RPMI7951 (cell line): ENCODE data around the gene KCNH3. TPM values are rescaled to one million over a fixed set of nuclear protein-coding genes. Genes with fewer than 3 reads are reported as not detected.

Experiments
- DNase-seq: peaks from one replicate; pipeline ENCODE4 v3.0.0-alpha.2; 2012; ENCODE audit warnings: low read depth
- total RNA-seq: library from RNA; depleted of rRNA; stranded (reverse); fragments of >200 nt; shearing (Covaris generic); gene quantifications from 2 replicates; pipeline ENCODE4 v1.2.3, GENCODE V29; 2014

Gene KCNH3
- total RNA-seq, 1 experiment from 2014 or later, result 0.24 TPM

- DNase-seq, result no peak
These were observed 23.4 kb downstream of the KCNH3 start for GRCh38 chr12:49562233-49562632.

- no peak for DNase-seq
These were observed 24.0 kb downstream of the KCNH3 start for GRCh38 chr12:49562831-49563230.

- DNase-seq, result no peak
These were observed 25.3 kb downstream of the KCNH3 start for GRCh38 chr12:49563951-49564685.

- no peak for DNase-seq
These were observed 26.0 kb downstream of the KCNH3 start for GRCh38 chr12:49564686-49565405.

DNA sequence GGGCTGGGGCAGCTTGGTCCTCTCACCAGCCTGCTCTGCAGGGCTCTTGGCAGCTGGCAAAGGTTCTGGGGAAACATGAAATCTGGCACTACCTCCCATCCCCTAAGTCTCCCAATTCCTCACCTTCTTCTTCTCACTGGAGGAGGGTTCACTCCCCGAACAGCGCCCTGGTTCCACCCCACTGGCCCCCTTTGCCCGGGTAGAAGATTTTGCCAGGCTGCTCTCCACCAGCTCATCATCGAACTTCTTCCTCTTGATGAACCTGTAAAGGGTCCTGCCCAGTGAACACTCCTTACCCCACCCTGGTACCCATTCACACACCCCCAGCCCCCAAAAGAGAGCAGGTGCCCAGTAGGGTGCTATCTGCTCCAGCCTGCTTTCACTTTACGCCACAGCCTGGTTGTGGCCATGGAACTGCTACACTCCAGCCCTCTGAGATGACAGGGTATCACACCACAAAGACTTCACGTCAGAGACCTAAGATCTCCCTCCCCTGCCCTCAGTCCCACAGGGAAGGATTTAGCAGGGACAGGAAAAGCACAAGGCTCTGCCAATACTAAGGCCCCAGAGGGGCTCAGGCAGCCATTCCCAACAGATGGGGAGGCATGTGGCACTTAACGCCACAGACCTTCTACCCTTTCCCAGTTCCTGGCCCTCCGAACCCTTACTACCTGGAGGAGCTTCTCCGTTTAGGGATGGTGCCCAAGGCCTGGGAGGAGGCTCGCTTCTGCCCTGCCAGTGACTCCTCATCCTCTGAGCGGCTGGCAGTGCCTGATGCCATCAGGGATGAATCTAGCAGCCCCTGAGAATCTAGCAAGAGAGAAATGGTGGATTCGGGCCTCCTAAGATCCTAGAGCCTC lies 26.8 kb downstream of the KCNH3 start:
- no peak for DNase-seq

- DNase-seq, result no peak
These were observed 27.5 kb downstream of the KCNH3 start for GRCh38 chr12:49566361-49566760.

- DNase-seq, result no peak
These were observed 28.4 kb downstream of the KCNH3 start for GRCh38 chr12:49567302-49567610.

DNA sequence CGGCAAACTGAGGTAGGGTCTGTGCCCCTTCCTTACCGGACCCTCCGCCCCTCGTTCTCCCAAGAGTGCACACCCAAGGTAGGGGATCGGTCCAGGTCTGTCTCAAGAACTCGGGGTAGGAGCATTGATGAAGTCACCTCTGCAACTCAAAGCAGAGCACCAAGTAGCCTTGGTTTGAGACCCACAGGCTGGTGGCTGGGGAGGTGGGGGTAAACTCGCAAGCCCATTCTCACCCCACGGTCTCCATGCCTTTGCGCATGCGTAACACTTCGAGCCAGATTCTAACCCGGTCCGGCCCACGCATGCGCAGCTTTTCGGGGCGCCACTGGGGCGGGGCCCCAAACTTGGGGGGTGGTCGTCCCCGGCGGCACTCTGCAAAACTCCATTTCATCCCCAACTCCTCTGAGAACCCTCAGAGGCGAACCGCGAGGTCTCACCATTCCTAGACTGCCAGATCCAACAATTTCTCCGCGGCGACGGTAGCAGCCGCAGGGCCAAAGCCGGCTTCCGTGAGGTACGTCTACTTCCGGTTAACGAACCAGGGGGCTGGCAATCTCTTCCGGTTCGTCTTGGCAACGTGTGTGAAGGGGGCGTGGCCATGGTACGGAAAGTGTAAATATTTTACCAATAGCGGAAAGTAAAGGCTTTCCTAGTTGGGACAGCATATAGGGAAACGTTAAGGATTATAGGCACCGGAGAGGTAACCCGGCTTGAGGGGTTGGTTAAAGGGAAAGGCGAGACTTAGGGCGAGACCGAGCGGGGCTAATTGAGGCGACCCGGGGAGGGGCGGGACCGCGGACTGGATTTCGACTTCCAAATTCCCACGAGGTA lies 29.0 kb downstream of the KCNH3 start, which contains the start of gene MCRS1:
MCRS1 (minus strand) TSS at position 532 of the 831 bp plus-strand sequence. CDS start 1,411 bp downstream, outside the sequence.
- peak; percentile 86 for DNase-seq

- no peak for DNase-seq
These were observed 29.8 kb downstream of the KCNH3 start for GRCh38 chr12:49568442-49569162.

DNA sequence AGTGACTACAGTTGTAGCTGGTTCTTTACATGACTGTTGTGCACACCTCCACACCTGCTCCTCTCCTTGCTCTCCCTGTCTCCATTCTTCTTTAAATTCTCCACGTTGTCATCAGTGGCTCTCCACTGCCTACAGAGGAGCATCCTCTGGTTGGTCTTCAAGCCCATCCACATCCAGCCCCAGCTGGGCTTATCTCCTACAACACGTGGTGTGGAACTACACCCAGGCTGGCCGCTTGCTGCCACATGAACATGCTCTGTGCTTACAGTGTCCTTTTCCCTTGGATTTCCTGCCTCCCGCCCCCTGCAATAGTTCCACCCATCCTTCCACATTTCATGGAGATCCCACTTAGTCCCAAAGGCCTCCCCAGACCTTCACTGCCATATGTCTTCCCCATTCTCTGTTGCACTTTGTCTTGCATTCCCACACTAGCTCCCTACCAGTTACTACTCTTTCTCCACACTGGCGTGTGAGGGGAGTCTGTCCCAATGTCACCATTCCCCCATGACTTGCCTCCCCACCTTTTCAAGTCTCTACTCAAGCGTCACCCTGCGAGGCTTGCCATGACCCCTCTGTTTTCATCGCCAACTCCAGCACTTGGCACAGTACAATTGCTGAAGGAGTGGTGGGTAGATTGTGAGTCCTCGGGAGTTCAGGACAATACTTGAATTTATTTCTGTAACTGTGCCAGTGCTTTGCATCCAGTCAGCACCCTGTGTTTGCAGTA lies 38.9 kb downstream of the KCNH3 start:
- DNase-seq, result no peak

GRCh38 chr12:49578471-49579112 lies 39.8 kb downstream of the KCNH3 start:
- no peak for DNase-seq

DNA sequence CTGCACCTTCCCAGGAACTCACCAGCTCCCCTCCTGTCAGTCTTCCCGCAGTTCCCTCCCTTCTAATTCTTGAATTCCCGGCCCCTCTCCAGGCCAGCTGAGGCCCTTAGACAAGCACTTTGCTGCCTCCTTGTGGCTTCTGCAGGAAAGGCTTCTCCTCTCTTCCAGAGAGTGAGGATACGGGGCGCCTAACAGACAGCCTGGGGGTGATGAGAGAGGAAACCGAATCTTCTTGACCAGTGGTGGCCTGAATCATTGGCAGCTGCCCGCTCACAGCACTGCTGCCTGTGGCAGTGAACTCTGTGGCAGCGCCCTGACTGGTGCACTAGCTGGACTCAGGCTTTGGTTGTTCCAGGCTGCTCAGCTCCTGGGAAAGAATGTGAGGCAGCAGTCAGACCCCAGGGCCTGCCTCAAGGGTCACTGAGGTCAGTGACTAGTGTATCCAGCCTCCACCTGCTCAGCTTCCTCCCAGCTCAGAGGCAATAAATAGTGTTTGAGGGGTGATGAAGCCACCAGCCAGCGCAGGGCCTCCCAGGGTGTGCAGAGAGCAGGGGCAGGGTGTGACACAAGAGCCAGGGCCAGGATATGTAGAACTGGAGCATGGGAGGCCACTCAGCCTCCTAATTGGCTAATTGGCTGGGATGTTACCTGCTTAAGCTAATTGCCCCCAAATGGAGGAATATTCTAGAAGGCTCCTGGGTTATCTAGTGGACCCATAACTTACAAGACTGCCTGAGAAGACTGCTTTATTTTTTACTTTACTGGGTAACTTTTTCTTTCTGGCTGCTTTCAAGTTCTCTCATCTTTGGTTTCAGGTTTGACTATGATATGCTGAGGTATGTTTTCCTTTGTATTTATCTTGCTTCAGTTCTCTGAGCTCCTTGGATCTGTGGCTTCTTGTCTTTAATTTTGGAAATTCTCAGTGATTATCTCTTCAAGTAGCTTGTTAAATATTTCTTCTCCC lies 42.0 kb downstream of the KCNH3 start:
- peak; percentile 83 for DNase-seq

GRCh38 chr12:49582201-49582600 lies 43.4 kb downstream of the KCNH3 start:
- no peak for DNase-seq

DNA sequence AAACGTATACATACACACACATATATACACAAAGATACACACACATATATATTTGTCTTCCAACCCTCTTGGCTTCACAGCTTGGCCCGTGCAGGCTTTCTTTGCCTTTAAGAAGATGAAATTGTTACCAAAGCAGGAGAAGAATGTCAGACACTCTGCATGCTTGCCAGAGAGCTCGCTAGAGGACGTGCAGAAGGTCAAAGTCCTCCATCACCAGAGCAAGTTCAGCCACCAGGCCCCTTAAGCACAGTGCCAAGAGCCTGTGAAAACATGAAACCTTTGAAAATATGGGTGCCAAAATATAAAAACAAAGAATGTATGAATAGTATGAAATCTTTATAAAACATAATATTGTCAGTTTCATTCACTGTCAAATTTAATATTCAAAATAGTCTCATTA lies 44.0 kb downstream of the KCNH3 start:
- no peak for DNase-seq

GRCh38 chr12:49583366-49584094 lies 44.7 kb downstream of the KCNH3 start:
- DNase-seq, result no peak

DNA sequence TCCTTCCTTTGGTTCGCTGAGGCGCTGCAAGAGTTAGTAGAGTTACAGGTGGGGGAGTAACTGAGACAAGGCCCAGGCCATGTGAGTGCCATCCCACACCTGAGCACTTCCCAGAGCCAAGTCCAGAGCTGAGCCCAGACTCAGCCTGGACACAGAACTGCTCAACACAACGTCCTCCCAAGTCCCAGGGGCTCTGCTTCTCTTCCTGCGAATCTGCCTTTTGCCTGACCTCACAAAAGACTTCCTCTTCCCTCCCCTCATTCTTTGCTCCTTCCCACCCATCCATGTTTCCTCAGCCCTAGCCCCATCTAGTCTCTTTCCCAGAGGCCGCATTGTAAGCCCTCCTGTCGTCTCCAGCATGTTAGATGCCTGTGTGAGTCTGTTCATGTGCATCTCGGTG lies 45.8 kb downstream of the KCNH3 start:
- no peak for DNase-seq
